NCI-H187 (cell line): Measurements from ENCODE around the gene SFTPA2.
"Not testable (repeated sequence)": the region's sequence is repeated elsewhere in the genome, so short reads cannot be mapped to it uniquely, and the experiment has no call there.

Source experiments
- DNase-seq, 2 experiments: peaks; one replicate each; lab custom pipeline; 2025; lab: John Stamatoyannopoulos, UW

SFTPA2 gene

DNA sequence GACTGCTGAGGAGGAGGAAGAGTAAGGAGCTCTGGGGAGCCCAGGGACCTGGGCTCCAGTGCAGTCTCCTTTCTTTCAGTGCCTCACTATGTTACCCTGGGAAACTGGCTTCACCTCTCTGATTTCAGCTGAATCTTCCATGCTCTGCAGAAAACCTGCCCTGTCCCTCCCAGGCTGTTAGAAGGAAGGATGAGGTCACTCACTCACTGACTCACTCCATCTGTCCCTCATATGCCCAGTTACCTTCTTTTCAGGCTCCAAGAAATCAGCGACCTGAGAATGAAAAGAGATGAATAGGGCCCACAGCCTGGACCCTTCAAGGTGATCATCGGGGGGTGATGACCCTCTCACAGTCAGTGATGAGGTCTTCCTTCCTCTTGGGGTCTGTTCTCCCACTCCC is 481 bp downstream of the SFTPA2 start:
- DNase-seq, result no peak

- DNase-seq, result not testable (repeated sequence)
Measured at GRCh38 chr10:79556961-79557360, 3.2 kb downstream of the SFTPA2 start.

GRCh38 chr10:79555354-79556309 is 4.6 kb downstream of the SFTPA2 start:
- no peak for DNase-seq

- DNase-seq, result no peak
Measured at GRCh38 chr10:79552143-79552542, 8.1 kb downstream of the SFTPA2 start.

DNA sequence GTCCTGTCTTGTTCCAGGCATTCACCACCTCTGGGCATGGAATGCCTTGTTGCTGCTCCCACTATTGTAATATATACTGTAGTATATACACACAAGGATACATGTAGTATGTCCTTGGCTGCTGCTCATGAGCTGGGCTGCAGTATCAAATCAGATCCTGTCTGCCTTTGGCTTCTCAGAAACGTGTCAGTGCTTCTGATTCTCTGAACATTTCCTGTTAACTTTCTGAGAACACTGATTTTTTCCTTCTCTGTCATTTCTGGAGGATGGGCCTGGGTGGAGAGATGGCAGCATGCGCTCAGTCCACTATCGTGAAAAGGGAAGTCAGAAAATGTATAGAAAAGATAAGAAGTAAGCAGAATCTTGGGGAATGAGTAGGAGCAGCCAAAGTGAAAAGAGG is 12.2 kb downstream of the SFTPA2 start:
- no peak for DNase-seq

DNA sequence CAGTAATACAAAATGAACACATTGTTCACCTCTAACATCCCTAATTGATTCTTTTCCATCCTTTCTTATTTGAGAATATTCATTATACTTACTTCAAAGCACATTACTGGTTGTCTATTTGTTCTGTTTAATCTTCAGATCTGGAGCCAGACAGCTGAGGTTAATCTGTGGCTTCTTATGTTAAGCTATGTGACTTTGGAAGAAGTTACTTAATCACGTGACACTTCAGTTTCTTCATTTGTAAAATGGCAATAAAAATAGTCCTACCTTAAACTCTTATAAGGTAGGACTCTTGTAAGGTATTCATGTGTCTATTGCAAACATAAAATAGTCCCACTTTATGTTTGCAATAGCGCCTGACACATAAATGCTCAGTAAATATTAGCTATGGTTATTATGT is 13.1 kb downstream of the SFTPA2 start:
- DNase-seq, result not testable (repeated sequence)

DNA sequence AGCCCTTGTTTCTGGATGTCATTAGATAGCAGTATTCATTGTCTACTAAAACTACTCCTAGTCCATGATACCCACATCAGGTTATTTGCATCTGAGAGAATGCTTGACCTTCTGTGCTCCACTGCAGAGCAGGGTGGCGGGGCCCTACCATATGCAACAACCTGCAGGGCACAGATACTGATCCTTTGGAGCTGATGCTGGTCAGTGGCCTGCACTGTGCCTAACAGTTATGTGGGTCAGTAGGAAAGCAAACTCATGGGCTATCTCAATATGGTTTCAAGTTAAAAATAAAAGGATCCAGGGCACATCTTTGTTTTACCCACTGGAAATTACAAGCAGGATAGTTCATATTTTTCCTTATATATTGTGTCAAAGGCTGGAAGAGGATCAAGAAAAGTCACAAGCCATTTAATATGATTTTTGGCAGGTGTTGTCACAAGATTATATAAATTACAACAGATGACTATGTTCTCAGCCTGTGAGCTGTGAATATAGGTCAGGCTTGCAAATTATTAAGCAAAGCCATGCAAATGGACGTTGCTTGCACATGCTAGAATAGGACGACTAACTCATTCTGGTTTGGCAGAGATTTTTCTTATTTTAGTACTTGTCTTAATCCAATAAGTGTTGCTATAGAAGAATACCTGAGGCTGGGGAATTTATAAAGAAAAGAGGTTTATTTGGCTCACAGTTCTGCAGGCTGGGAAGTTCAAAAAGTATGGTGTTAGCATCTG is 15.1 kb downstream of the SFTPA2 start:
- not testable (repeated sequence) for DNase-seq

DNA sequence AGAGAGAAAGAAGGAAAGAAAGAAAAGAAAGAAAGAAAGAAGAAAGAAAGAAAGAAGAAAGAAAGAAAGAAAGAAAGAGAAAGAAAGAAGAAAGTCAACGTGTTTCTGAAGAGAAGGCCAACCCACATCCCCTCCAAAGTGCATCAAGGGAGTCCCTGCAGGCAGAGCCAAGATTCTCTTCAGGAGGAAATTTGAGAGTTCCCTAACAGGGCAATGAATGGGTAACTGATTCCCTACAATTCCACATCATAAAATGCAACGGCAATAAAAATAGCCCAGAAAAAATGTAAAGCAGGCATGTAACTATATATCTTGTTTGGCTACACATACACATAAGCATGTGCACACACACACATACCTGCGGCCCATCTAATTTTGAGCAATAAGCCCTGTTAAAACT is 15.8 kb downstream of the SFTPA2 start:
- DNase-seq, result not testable (repeated sequence)

GRCh38 chr10:79542626-79543025 is 17.6 kb downstream of the SFTPA2 start:
- no peak for DNase-seq

- DNase-seq, result not testable (repeated sequence)
Measured at GRCh38 chr10:79540930-79541329, 19.3 kb downstream of the SFTPA2 start.

- DNase-seq, result not testable (repeated sequence)
Measured at GRCh38 chr10:79538311-79538710, 21.9 kb downstream of the SFTPA2 start.

- not testable (repeated sequence) for DNase-seq
Measured at GRCh38 chr10:79533903-79534175, 26.4 kb downstream of the SFTPA2 start.

GRCh38 chr10:79533142-79533902 is 26.9 kb downstream of the SFTPA2 start:
- DNase-seq, result not testable (repeated sequence)

GRCh38 chr10:79528261-79528660 is 31.9 kb downstream of the SFTPA2 start:
- not testable (repeated sequence) for DNase-seq

- not testable (repeated sequence) for DNase-seq
Measured at GRCh38 chr10:79525049-79525710, 35.0 kb downstream of the SFTPA2 start.

DNA sequence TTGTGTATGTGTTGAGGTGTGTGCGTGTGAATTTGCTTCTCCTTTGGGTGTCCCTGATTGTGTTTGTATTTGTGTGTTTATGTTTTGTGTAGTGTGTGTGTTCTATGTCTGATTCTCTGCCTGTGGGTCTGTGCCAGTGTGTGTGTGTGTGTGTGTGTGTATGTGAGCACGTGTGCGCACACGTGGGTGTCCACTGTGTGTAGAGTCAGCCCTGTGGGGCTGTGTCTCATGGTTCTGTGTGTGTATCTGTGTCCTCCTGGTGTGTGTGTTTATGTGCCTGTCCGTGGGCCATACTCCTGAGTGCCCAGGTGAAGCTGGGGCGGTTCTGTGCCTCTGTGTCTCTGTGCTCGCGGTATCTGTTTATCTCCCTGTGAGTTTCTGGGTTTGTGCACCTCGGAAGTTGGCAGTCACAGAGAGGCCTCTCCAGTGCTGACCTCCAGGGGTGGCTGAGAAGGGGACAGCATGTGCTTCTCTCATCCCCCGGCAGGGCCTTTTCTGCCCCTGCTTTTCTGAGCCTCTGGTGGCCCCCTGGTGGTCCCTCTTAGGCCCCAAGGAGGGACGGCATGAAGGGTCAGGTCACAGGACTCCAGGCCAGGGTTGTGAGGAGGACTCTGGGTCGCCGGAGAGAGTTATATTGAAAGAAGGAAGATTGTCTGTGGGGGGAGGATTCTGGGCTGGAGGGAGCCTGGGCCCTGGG is 36.9 kb downstream of the SFTPA2 start:
- DNase-seq, result not testable (repeated sequence)

DNA sequence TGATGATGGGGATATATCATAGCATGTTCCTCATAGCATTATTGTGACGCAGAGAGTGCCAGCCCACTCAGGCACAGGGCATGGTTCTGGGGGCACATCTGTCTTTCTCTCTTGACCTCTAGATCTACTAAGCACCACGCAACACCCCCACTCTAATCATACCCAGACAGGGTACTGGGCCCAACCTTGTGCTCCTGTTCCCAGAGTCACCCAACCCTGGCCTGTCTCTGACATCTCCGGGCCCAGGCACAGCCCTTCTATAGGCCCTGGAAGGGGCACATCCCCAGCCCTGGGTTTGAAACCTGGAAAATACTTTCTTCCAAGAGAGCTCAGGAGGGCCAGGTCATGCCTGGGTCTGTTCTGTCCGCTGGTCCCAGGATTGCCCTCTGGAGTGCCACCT is 37.7 kb downstream of the SFTPA2 start:
- not testable (repeated sequence) for DNase-seq

DNA sequence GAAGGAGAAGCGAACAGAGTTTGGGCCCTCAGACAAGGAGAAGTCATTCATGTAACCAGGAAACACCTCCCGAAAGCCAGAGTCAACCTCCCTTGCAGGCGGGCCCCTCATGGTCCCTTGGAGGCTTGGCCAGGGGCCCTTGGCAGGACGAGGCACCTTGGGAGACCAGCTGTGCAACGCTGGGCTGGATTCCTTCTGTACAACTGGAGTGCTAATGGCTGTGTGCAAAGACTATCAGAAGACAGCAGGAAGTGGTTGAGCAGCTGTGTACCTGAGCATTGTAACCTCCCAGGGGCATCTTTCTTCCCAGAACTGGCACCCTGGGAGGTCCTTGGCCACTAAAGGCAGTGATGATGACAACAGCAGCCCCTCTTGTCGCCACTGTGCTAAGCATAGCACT is 38.5 kb downstream of the SFTPA2 start:
- DNase-seq, result not testable (repeated sequence)

- DNase-seq, result not testable (repeated sequence)
Measured at GRCh38 chr10:79517567-79517966, 42.6 kb downstream of the SFTPA2 start.

GRCh38 chr10:79516532-79517205 is 43.5 kb downstream of the SFTPA2 start:
- DNase-seq, result not testable (repeated sequence)
